Smooth muscle cell (in vitro differentiated cells): ENCODE data around the gene VAPA. TPM values are rescaled to one million over a fixed set of nuclear protein-coding genes. Genes with fewer than 3 reads are reported as not detected.

Experiments
- polyA plus RNA-seq: library from polyadenylated mRNA; unstranded; fragments of >200 nt; fragmentation: Nextera tagmentation; extraction: Ambion mirVana; gene quantifications from 2 replicates; pipeline ENCODE4 v1.2.1, GENCODE V29; 2016
- small RNA-seq: library from RNA; depleted of rRNA; stranded (forward); fragments of <200 nt; gene quantifications from one replicate; pipeline ENCODE3, GENCODE V24; 2014
- total RNA-seq: library from RNA; depleted of rRNA; stranded (reverse); fragments of >200 nt; gene quantifications from 2 replicates; pipeline ENCODE4 v1.2.3, GENCODE V29; 2014

Gene VAPA
- total and polyA plus RNA-seq, 2 experiments from 2014 or later: 315 to 350 TPM

Small RNAs within 50 kb of the gene (small RNA-seq; reads per million reads assigned to genes)
- 0.32 reads per million, percentile 7 among the genes with 10 or more reads in this experiment for gene RNA5SP450

Other genes with a start within 250 kb of the VAPA start
- 116 and 123 TPM in 2 replicates for gene RAB31, start 205.7 kb upstream of the VAPA start, total RNA-seq
- 389 and 414 TPM in 2 replicates for gene RAB31, start 205.7 kb upstream of the VAPA start, polyA plus RNA-seq
- gene TXNDC2, start 28.0 kb upstream of the VAPA start, total RNA-seq: 0.58 and 0.94 TPM in 2 replicates
- gene TXNDC2, start 28.0 kb upstream of the VAPA start, polyA plus RNA-seq: 1.1 TPM in 1 of 2 replicates, not detected in the other